ENCODE data around the gene ADGRB3. TPM values are rescaled to one million over a fixed set of nuclear protein-coding genes. Genes with fewer than 3 reads are reported as not detected.

The ADGRB3 gene
- total and polyA plus RNA-seq, 2 experiments from 2014 or later = not detected

GRCh38 chr6:68735866-68736265 lies 100.8 kb downstream of the ADGRB3 start:
- H3K9me2 ChIP-seq (ENCODE audit: insufficient read depth) = no peaks in the 10 kb centered on the region
- no peak for DNase-seq
- no peak overlapping the region for H2AFZ ChIP-seq
- TF ChIP-seq EZH2phosphoT487 (IDR thresholded peaks at IDR 0.05; ENCODE audit: insufficient read depth, low read depth) (no peak), EZH2 (IDR thresholded peaks at IDR 0.05; ENCODE audit: insufficient read depth, poor library complexity, severe bottlenecking) (no peak)
- H3K9me3 ChIP-seq (ENCODE audit: low read depth) = no peaks in the 10 kb centered on the region
- no peaks in the 10 kb centered on the region for H3K36me3 ChIP-seq (ENCODE audit: low read depth)
- H3K4me2 ChIP-seq (ENCODE audit: unreplicated experiment) = no peak overlapping the region
- no peaks in the 10 kb centered on the region for H3K4me1 ChIP-seq (ENCODE audit: insufficient read depth)
- H3K79me2 ChIP-seq (ENCODE audit: insufficient read depth) = no peaks in the 10 kb centered on the region
- H3K27me3 ChIP-seq (replicated peaks; ENCODE audit: insufficient read depth) = no peaks in the 10 kb centered on the region
- no peaks in the 10 kb centered on the region for H4K20me1 ChIP-seq (ENCODE audit: insufficient read depth)
- H3K4me3 ChIP-seq = no peak overlapping the region
- H3F3A ChIP-seq (ENCODE audit: insufficient read depth) = no peaks in the 10 kb centered on the region
- H3K9ac ChIP-seq = no peak overlapping the region
- in situ Hi-C loops (cut with MboI) = no loop called here
- H3K27ac ChIP-seq = no peak overlapping the region

- Histone ChIP-seq H3K27ac (no peak overlapping the region), H3K4me1 (ENCODE audit: insufficient read depth) (no peaks in the 10 kb centered on the region), H3K4me3 (no peak overlapping the region), H2AFZ (no peak overlapping the region), H4K20me1 (ENCODE audit: insufficient read depth) (no peaks in the 10 kb centered on the region), H3K9me3 (ENCODE audit: low read depth) (no peaks in the 10 kb centered on the region), H3K79me2 (ENCODE audit: insufficient read depth) (no peaks in the 10 kb centered on the region), H3K27me3 (replicated peaks; ENCODE audit: insufficient read depth) (no peaks in the 10 kb centered on the region), H3F3A (ENCODE audit: insufficient read depth) (no peaks in the 10 kb centered on the region), H3K4me2 (ENCODE audit: unreplicated experiment) (no peak overlapping the region), H3K9me2 (ENCODE audit: insufficient read depth) (no peaks in the 10 kb centered on the region), H3K9ac (no peak overlapping the region), H3K36me3 (ENCODE audit: low read depth) (no peaks in the 10 kb centered on the region)
- in situ Hi-C loops (cut with MboI) = no loop called here
- DNase-seq = no peak
- TF ChIP-seq EZH2 (IDR thresholded peaks at IDR 0.05; ENCODE audit: insufficient read depth, poor library complexity, severe bottlenecking) = no peak
- no peak for TF ChIP-seq EZH2phosphoT487 (IDR thresholded peaks at IDR 0.05; ENCODE audit: insufficient read depth, low read depth)
Measured at GRCh38 chr6:68737061-68737460, 102.0 kb downstream of the ADGRB3 start.

- Histone ChIP-seq H3K4me3 (no peak overlapping the region), H3K9me3 (ENCODE audit: low read depth) (no peaks in the 10 kb centered on the region), H3K4me2 (ENCODE audit: unreplicated experiment) (no peak overlapping the region), H3K9me2 (ENCODE audit: insufficient read depth) (no peaks in the 10 kb centered on the region), H3K4me1 (ENCODE audit: insufficient read depth) (no peaks in the 10 kb centered on the region), H3K27me3 (replicated peaks; ENCODE audit: insufficient read depth) (no peaks in the 10 kb centered on the region), H3K27ac (no peak overlapping the region), H3K79me2 (ENCODE audit: insufficient read depth) (no peaks in the 10 kb centered on the region), H3K9ac (no peak overlapping the region), H4K20me1 (ENCODE audit: insufficient read depth) (no peaks in the 10 kb centered on the region), H3F3A (ENCODE audit: insufficient read depth) (no peaks in the 10 kb centered on the region), H3K36me3 (ENCODE audit: low read depth) (no peaks in the 10 kb centered on the region), H2AFZ (no peak overlapping the region)
- in situ Hi-C loops (cut with MboI) = no loop called here
- DNase-seq = no peak
- TF ChIP-seq EZH2phosphoT487 (IDR thresholded peaks at IDR 0.05; ENCODE audit: insufficient read depth, low read depth) (no peak), EZH2 (IDR thresholded peaks at IDR 0.05; ENCODE audit: insufficient read depth, poor library complexity, severe bottlenecking) (no peak)
Measured at GRCh38 chr6:68738039-68738438, 103.0 kb downstream of the ADGRB3 start.

- 42 to 50% methylated on average over 2 of the region's 2 CpGs for WGBS, 2 experiments (ENCODE audit: low coverage in 1 of 2, low lambda C conversion rate in 2 of 2, missing lambda C conversion rate in 2 of 2)
- Histone ChIP-seq H3K9me3 (ENCODE audit: low read depth) (no peaks in the 10 kb centered on the region), H3K27ac (no peak overlapping the region), H3F3A (ENCODE audit: insufficient read depth) (no peaks in the 10 kb centered on the region), H3K4me1 (ENCODE audit: insufficient read depth) (no peaks in the 10 kb centered on the region), H3K79me2 (ENCODE audit: insufficient read depth) (no peaks in the 10 kb centered on the region), H3K27me3 (replicated peaks; ENCODE audit: insufficient read depth) (no peaks in the 10 kb centered on the region), H2AFZ (no peak overlapping the region), H4K20me1 (ENCODE audit: insufficient read depth) (no peaks in the 10 kb centered on the region), H3K9me2 (ENCODE audit: insufficient read depth) (no peaks in the 10 kb centered on the region), H3K36me3 (ENCODE audit: low read depth) (no peaks in the 10 kb centered on the region), H3K9ac (no peak overlapping the region), H3K4me2 (ENCODE audit: unreplicated experiment) (no peak overlapping the region), H3K4me3 (no peak overlapping the region)
- in situ Hi-C loops (cut with MboI) = no loop called here
- TF ChIP-seq EZH2 (IDR thresholded peaks at IDR 0.05; ENCODE audit: insufficient read depth, poor library complexity, severe bottlenecking) (no peak), EZH2phosphoT487 (IDR thresholded peaks at IDR 0.05; ENCODE audit: insufficient read depth, low read depth) (no peak)
- no peak for DNase-seq
Measured at GRCh38 chr6:68740828-68741500, 105.9 kb downstream of the ADGRB3 start.
